GM18951 (cell line): ENCODE results near the gene RPS19.
"Not testable (repeated sequence)": the region's sequence is repeated elsewhere in the genome, so short reads cannot be mapped to it uniquely, and the experiment has no call there.

ENCODE experiments used
- POLR2A ChIP-seq: IDR thresholded peaks from 4 replicates; pipeline ENCODE4 v1.6.1; 2011; ENCODE audit warnings: mild to moderate bottlenecking; ENCODE audit not compliant: insufficient read length, insufficient read depth; ENCODE audit errors: extremely low read depth
- in situ Hi-C: fragments of 300-500 bp; cut with MboI; formaldehyde crosslinking; loops from one replicate; pipeline ENCODE4 v1.12.0; 2022; ENCODE audit warnings: low sequenced_read_pairs, mixed read lengths, inconsistent platforms; ENCODE audit not compliant: unreplicated experiment

RPS19 gene

GRCh38 chr19:41863209-41863931 is 3.3 kb downstream of the RPS19 start:
- TF ChIP-seq POLR2A, result no peak
- in situ Hi-C loops, result no loop called here

DNA sequence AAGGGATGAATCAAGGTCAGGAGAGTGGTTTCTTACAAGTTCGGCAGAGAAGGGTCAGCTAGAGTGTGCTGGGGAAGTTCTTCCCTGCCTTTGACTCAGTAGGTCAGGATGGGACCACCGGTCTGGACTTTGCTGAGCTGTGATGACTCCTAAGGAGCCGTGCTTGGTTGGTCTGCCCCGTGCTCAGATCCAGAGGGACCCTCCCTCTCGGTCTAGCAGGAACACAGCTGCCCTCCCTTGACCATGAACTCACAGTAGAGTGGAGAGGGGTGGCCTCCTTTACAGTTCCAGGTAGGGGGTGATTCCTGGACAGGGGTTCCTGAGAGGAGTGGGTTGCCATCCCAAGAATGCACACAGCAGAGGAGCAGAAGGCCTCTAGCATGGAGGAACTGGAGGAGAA is 4.3 kb downstream of the RPS19 start:
- peak; percentile 10 for TF ChIP-seq POLR2A
- in situ Hi-C loops, result no loop called here

DNA sequence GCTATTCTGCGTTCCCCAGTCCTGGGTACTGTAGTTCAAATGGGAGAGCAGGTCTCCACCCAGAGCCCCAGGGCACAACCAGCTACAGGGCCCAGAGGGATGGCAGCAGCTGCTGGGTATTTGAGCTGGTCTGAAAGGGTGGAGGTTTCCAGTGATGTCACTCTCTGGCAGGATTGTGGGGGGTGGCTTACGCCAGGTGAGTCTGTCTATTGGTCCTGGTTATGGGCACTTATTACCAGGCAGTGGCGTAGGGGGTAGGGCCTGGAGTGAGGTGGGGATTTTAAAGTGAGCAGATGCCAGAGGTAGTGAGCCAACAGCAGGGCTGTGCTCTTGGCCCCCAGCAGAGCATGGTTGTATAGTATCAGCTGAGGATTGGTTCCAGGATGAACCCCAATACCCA is 6.2 kb downstream of the RPS19 start:
- TF ChIP-seq POLR2A, result no peak
- in situ Hi-C loops, result no loop called here

GRCh38 chr19:41868120-41868988 is 8.3 kb downstream of the RPS19 start:
- in situ Hi-C loops, result no loop called here
- peak; percentile 20 for TF ChIP-seq POLR2A

GRCh38 chr19:41868989-41869300 is 8.9 kb downstream of the RPS19 start:
- in situ Hi-C loops, result no loop called here
- TF ChIP-seq POLR2A, result no peak

DNA sequence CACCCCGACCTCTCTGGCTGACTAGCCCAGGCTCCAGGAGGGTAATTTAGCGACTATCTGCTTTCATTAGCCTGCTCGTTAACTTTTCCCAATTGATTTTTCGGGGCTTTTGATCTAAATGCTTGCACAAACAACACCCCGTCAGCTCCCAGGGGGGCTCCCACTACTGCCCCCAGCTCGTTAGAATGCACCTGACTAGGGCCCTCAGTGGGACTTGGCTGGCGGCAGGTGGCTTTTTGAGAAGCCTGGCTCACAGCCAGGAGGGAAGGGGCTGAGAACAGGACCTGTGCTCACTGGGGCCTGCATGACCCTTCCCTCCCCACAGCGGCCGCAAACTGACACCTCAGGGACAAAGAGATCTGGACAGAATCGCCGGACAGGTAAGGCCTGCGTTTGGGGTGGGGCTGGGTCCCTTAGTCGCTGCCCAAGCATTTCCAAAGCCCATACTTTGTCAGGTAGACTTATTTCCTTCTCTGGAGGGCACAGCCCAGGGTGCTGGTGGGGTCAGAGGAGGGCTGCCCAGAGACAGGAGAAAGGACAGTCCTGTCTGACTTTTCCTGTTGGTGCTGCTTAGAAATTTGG is 9.4 kb downstream of the RPS19 start:
- in situ Hi-C loops, result no loop called here
- TF ChIP-seq POLR2A, result no peak

GRCh38 chr19:41870401-41870873 is 10.4 kb downstream of the RPS19 start:
- no peak for TF ChIP-seq POLR2A
- in situ Hi-C loops, result loop anchor here (5.0 kb wide), 1 partner anchor 82 kb away; no protein-coding TSS in a partner anchor

- TF ChIP-seq POLR2A, result no peak
- in situ Hi-C loops, result loop anchor here (5.0 kb wide), 1 partner anchor 81 kb away; no protein-coding TSS in a partner anchor
Measured at GRCh38 chr19:41871573-41872383, 11.7 kb downstream of the RPS19 start.

DNA sequence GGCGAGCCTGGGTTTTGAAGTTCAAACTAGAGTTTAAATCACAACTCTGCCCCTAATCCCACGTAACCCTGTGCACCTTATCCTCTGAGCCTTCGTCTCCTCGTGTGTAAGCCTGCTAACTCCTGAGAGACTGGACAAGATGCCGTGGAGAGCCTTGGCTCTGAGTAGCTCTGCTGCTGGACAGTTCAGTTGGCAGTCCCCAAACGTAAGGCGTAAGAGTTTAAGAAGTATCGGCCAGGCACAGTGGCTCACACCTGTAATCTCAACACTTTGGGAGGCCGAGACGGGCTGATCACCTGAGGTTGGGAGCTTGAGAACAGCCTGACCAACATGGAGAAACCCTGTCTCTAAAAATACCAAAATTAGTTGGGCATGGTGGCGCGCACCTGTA is 12.3 kb downstream of the RPS19 start:
- no peak for TF ChIP-seq POLR2A
- in situ Hi-C loops, result loop anchor here (5.0 kb wide), 1 partner anchor 80 kb away; no protein-coding TSS in a partner anchor

GRCh38 chr19:41872775-41873647 is 13.0 kb downstream of the RPS19 start:
- peak; percentile 14 for TF ChIP-seq POLR2A

GRCh38 chr19:41875973-41876372 is 15.9 kb downstream of the RPS19 start:
- in situ Hi-C loops, result not testable (repeated sequence)

More at GRCh38 chr19:41872775-41873647, 13.0 kb downstream of the RPS19 start:
- in situ Hi-C loops, result loop anchor here (5.0 kb wide), 1 partner anchor 79 kb away; no protein-coding TSS in a partner anchor
